ENCODE results near the gene GINS1.
"Not testable (repeated sequence)": the region's sequence is repeated elsewhere in the genome, so short reads cannot be mapped to it uniquely, and the experiment has no call there.

GINS1 gene

DNA sequence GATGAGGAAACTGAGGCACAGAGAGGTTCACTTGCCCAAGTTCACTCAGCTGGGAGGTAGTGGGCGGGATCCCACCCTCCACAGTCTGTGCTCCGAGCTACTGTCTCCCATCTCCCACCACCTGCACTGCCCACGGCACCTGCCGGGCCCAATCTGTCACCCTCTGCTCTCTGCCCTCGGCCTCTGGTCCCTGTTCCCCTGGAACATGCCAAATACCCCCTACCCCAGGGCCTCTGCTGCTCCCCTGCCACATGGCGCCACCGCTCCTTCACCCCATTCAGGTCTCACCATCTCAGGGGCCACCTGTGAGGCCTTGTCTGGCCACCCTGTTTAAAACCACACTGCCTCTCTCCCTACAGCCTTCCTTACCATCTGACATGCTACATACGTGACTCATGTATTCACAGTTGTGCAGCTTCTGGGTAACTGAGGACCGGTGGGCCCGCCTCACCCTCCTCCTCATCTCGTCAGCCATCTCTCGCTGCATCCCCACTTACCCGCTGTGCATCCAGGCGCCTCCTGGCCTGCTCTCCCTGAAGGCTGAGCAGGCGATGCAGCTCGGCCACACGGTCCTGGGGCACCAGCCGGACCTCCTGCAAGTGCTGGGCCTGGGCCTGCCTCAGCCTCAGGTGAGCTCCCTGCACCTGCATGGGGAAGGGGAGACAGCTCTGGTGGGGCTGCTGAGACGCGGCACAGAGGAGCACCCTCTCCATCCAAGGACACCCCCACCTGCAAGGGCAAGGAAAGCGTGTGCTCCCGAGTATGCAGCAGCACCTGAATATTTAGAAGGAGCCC lies 50.6 kb downstream of the GINS1 start:
- no peak for DNase-seq

DNA sequence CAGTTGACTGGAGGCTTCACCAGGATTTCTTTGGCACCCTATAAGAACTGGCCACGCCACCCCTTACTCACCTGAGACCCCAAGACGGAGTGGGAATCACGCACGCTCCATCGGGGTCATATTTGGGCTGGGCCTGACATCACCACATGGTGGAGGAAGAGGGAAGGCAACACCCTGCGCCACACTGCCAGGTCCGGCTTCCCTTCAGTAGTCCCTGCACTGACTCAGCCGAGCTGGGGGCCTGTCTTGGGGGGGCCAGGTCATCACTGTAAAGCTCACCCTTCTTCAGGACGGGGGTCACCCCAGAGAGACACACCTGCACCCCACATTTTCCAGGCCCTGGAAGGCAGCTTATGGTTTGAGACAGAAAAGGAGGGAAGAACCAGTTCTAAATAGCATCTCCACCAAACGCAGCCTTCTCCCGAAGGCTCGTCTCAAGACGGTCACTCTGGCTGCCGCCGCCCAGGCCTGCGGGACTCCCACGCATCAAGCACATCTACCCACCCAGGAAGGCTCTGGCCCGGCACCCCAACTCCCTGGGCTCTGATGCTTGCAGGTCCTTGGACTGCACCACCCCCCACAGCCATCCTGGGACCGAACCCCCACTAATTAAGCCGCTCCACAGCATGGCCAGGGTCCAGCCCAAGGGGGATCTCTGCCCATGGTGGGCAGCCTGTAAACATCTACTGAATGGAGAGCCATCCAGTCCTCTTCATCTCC lies 51.8 kb downstream of the GINS1 start:
- no peak for DNase-seq

DNA sequence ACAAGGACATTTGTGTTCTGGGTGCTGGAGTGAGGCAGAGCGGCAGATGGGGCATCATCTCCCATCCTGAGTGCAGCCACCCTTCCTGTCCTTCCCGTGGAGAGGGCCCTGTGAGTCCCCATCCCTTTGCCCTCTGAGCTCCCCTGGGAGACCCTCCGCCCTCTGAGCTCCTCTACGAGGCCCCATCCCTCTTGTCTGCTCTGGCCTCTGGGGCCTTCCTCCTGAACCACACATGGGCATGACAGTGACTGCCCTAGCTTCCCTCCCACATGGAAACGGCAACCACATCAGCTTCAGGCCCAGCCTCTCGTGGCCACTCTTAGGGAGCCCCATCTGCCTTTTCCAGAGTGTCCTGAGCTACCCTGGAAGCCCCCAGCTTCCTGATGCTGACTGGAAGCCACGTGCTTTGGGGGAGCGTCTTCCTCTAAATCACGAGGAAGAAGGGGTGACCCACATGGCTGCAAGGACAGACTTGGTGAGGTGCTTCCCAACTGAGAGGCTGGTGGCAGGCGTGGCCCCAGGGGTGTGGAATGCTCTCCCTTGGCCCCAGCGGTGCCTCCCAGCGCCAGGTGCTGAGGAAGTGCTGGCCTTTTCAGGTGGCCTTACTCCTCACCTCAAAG lies 52.6 kb downstream of the GINS1 start:
- no peak for DNase-seq

DNA sequence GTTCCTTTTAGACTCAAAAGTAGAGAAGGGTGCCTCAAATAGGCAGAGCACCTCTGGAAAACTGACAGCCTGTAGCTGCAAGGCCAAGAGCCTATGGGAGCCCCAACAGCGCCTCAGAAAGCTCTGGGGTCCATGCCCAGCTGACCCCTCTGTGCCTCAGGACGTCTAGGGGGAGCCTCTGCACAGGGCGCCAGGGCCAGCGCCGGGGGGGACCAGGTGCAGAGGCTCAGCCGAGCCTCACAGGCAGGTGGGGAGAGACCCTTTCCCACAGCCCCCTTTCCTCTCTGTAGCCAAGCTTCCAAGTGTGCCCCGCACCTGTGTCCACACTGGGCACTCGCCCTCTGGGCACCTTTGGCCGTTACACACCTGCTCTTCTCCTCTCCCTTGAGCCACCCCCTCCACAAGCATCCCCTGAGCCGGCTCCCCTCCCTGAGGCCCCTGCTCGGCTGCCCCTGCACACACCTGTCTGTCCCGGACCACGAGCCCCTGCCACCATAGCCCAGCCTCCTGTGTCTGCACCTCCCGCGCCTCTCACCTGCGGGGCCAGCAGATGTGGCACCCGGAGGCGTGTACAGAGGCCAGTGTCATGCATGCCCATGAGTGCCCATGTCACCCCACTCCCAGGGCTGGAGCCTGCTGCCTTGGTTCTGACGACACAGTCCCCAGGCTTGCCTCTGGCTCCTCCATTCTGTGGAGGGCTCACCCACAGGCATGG lies 53.2 kb downstream of the GINS1 start:
- no peak for DNase-seq

DNA sequence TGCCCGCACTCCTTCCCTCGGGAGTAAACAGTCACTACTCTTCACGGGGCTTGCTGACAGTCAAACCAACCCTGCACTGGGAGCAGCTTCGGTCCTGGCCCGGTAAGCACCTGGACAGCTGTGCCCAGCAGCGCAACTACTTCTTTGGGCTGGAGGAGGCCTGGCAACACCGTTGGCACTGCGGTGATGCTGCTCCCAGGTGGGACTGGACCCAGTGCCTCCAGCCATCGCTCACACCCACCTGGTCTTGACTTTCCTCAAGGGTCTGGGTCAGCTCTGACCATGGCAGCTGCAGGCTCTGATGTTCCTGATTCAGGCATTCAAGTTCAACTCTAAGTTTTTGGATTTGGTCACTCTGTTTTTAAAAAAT lies 53.8 kb downstream of the GINS1 start:
- DNase-seq = no peak

DNA sequence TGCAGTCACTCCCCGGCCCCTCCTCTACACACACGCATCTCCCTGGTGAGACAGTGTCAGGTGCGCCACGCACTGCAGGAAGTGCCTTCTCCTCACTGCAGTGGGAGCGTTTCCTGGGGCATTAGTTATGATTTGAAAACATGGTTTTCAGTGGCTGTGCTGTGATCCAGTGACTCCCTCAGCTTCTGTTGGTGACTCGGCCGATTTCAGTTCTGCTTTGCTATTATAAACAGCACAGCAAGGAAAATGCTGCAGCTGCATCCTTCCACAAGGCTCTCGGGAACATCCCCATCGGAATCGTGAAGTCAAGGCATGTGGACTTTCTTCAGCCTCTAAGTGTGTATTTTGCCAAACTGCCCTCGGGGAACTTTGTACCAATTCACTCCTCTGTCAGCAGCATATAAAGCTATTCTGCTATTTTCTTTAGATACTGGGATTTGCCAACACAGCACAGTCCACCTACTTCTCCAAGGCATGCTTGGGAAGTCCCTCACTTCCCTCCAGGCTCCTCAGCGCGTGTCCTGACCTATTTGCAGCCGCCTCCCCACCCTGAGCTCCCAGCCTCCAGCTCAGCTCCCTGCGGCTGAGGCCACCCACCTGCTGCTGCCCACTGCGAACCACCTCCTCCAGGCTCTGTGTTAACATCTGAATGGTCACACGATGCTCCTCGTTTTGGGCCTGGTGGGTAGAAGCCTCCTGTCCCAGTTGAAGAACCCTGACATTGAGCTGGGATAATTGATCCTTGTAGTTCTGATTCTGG lies 54.5 kb downstream of the GINS1 start:
- DNase-seq = no peak

DNA sequence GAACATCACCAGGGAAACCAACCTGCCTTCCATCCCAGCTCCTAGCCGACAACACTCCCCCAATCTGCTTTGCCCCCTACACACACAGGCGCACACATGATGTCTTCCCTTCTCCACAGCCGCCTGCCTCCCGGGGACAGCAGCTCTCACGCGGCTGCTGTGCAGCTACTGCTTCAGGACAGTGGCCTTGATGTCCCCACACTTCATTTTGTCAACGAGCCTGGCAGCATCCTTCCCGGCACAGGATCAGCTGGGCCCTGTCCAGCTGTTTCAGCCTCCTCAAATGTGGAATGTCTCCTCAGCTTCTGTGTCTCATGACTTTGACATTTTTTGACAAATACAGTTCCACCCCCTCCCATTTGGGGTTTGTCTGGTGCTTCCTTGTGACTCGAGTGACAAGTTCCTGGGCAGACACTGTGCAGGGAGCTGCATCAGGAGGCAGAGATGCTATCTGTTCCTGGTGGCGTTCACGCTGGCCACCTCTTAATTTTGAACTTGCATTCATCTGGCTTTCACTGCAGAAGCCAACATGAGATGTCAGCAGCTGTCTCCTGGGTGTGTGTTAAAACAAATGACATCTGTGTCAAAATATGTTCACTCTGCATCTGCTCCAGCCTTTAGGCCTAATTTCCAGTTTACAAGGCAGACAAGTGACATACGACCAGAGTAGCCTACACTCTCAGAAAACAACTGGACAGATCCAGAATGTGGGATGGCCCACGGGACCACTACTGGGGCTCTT lies 57.2 kb downstream of the GINS1 start:
- no peak for DNase-seq

DNA sequence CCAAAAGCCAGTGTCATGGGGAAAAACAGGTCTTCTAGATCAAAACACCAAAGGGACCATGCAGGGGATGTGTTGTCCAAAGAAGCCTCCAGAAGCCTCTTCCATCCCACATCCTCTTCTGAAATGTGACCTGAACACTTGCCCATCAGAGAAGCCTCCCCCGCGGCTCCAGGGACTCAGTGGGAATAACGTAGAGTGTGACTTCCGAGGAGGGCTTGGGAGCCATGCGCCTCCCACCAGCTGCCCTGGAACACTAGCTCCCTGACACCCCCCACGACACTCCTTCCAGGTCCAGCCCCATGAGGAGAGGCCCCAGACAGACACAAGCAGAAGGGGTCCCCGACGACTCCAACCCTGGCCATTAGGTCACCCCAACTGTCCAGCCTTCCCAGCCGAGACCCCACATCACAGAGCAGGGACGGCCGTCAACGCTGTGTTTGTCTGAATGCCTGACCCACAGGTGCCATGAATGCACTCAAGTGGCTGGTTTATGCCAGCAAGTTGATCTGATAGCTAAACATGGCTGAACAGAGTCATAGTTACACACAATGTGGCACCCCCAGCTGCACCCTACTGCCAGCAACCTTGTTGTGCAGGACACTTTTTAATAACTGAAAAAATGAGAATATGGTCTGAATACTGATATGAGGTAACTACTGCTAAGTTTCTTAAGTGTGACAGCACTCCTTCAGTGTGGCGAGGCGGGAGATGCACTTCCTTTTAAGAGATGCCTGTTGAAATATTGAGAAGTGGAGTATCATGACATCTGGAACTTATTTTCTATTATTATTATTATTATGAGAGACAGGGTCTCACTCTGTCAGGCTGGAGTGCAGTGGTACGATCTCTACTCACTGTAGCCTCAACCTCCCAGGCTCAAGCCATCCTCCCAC lies 58.0 kb downstream of the GINS1 start:
- no peak for DNase-seq

DNA sequence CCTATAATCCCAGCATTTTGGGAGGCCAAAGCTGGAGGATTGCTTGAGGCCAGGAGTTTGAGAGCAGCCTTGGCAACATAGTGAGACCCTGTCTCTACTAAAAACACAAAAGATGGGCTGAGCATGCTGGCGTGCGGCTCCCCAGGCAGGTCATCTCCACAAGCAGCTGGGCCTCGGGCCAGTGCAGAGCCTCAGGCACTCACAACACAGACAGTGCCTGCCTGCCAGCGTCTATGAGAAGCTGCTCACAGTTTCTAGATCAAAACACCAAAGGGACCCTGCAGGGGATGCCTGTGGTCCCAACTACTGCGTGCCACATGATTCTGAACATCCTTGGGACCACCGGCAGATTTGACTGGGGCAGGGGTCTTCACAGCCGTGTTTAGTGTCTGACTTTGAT lies 59.4 kb downstream of the GINS1 start:
- no peak for DNase-seq

DNA sequence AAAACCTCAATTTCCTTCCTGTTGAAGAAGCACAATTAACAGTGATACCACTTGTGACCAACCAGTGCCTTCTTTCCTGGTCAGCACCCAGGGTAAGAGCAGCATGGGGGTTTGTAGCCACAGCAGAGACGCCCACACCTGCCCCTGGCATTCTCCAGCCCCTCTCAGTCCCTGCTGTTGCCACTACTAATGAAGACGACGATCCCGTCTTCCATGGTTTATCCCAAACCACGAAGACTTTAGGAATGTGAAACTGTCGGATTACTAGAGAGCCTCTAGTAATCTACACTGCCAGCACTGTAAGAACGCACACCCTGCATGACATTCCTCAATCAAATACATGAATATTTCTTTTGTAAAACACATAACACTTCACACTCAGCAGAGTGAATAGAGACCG lies 60.0 kb downstream of the GINS1 start:
- no peak for DNase-seq

DNA sequence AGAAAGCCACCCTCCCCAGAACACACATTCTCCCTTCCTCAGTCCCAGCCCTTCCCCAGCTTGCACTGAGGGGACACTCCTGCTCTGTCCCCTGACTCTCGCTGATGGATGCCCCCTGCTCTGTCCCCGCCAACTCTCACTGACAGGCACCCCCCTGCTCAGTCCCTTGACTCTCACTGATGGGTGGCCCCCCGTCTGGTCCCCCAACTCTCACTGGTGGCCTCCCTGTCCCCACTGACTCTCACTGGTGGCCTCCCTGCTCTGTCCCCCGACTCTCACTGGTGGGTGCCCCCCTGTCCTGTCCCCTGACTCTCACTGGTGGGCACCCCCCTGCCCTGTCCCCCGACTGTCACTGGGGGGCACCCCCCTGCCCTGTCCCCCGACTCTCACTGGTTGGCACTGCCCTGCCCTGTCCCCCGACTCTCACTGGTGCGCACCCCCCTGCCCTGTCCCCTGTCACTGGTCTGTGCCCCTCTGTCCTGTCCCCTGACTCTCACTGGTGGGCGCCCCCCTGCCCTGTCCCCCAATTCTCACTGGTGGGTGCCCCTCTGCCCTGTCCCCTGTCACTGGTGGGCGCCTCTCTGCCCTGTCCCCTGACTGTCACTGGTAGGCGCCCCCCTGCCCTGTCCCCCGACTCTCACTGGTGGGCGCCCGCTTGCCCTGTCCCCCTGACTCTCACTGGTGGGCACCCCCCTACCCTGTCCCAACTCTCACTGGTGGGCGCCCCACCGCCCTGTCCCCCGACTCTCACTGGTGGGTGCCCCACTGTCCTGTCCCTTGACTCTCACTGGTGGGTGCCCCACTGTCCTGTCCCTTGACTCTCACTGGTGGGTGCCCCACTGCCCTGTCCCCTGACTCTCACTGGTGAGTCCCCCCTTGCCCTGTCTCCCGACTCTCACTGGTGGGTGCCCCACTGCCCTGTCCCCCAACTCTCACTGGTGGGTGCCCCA lies 60.9 kb downstream of the GINS1 start:
- no peak for DNase-seq

DNA sequence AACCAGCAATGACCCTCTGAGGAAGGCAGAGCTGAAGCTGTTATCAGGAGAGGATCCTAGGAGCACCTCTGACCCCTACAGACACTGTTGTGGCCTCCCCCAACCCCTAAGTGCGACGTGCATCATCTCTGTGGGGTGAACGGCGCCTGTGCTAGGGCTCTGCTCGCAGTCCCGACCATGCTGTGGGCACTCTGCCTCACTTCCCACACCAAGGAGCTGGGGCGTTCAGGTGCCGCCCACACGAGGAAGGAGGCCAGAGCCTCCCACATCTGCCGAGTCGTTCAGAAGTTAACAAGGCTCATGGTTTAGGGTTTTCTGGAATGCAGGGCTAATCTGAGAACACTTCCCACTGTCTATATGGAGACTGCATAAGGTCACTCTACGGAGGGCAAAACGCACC lies 62.1 kb downstream of the GINS1 start:
- no peak for DNase-seq

DNA sequence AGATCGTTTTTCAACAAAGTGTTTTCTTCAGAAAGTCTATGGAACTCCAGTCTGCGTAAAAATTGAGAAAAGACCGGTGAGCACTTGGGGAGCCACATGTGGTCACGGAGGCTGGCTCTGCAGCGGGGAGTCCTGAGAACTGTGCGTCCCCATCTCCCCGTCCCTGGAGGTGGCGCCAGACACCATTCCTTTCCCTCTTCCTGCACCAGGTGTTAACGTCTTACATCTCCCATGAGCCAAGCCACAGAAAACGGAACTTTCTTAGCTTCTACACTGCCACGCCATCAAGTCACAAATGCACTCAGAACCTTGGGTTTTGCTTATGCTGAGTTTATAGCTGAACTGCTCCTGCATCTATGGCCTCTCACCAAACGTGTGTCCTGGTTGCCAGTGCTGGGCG lies 62.6 kb downstream of the GINS1 start:
- DNase-seq = peak; percentile 4

DNA sequence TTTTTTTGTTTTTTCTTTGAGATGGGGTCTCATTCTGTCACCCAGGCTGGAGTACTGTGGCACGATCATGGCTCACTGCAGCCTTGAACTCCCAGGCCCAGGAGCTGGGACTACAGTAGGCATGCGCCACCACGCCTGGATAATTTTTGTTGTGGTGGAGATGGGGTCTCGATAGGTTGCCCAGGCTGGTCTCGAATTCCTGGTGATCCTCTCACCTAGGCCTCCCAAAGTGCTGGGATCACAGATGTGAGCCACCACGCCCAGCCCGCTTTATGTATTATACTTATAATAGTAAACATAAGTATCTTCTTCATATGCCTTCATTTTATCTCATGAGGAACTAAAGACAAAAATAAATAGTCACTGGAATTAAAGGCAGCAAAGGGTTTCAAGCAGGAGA lies 63.5 kb downstream of the GINS1 start:
- DNase-seq = no peak

DNA sequence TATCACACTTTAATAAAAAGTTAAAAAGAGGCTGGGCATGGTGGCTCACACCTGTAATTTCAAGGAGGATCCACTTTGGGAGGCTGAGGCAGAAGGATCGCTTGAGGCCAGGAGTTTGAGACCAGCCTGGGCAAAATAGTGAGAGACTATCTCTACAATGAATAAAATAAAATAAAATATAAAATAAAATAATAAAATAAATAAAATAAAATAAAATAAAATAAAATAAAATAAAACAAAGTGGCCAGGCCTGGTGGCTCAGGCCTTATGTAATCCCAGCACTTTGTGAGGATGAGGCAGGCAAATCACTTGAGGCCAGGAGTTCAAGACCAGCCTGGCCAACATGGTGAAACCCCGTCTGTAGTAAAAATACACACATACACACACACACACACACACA lies 65.8 kb downstream of the GINS1 start:
- not testable (repeated sequence) for DNase-seq

DNA sequence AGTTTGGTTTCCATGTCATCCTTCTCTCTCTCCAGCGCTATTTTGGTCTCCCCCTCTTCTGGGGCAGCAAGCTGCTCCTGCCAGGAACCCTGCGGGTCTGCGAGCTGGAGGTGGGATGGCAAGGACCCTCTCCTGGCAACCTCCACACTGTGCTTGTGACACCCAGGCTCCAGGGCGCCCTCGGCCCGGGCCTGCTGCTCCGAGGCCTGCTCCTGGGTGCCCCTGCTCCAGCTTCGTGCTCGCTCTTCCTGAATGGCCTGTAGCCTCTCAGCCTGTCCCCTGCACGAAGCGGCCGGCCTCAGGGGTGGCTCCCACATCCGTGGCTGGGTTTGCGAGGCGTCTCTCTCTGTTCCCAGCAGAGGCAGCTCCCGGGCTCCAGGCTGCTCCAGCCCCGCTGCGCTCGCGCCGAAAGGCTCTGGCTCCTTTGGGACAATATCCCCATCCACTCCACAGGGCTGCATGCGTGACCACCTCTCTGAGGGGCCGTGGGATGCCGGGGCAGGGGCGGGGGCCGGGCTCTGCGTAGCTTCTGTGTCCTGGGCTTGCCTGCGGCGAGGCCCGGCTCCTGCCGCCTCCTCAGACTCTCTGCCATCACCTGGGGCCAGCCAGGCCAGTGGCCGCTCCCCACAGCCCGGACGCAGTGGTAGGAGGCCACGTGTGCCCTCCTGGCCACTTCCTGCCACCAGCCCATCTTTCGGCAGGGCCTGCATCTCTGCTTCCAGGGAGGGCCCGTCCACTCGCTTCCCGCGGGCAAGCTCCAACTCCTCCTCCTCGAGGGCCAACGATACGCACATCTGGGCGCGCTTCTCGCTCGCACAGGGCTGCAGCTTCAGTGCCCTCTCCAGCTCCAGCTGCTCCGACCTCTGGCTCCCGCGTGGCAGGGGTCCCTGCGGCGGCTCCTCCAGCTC lies 68.9 kb downstream of the GINS1 start:
- no peak for DNase-seq

DNA sequence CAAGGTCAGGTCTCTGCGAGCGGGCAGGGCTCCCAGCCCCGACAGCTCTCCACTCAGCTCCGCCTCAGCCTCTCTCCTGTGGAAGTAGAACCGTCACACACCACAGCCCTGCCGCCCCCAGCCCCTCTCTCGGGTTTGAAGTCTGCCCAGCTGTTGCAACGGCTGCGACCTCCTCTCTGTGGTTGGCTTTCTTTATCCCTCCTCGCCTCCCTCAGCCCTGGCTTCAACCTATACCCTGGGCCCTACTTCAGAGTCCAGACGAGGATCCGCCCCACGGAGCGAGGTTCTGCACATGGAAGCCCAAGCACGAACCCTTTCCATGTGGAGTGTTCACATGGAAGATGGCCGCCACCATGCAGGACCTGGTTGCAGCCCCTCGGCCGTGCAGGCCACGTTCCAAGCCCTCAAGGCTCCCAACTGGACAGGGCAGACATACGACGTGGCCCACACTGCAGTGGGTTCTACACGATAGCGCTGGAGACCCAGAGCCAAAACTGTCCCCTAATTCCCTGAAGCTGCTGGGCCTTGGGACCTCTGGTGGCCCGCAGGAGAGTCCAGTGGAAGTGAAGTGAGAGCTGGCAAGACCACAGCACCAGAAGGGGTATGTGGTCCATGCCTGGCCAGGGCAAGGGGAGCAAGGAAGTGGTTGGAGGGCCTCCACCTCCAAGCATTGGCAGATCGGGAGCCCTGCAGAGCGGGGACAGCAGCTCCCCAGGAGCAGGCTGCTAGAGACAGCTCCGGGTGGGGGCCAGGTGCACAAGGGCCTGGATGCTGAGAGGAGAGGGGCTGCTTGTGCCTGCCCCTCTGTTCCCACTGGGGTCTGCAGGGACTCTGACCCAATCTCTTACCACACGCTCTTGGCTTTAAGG lies 69.8 kb downstream of the GINS1 start:
- no peak for DNase-seq

Data from NCI-H146 (cell line).